GM12878 (cell line): ENCODE measurements around the gene SGTA. TPM values are rescaled to one million over a fixed set of nuclear protein-coding genes. Genes with fewer than 3 reads are reported as not detected.

Experiments
- BHLHE40 ChIP-seq, 2 experiments: fragments of 450-650 bp in 1 of 2; IDR thresholded peaks; 2 replicates each; pipeline ENCODE4 v1.6.1; 2011 to 2017; ENCODE audit warnings: low read depth in 2 of 2, borderline replicate concordance in 1 of 2, improper control_type of control experiment in 1 of 2, low read length in 1 of 2, mild to moderate bottlenecking in 1 of 2
- CEBPB ChIP-seq, 2 experiments: fragments of 150-350 bp in 1 of 2; IDR thresholded peaks; 2 replicates each; pipeline ENCODE4 v1.6.1; 2012 to 2014; ENCODE audit warnings: low read depth in 2 of 2, low read length in 2 of 2, borderline replicate concordance in 1 of 2, inconsistent platforms in 1 of 2
- CEBPZ ChIP-seq: fragments of 150-350 bp; IDR thresholded peaks from 2 replicates; pipeline ENCODE4 v1.6.1; 2016; ENCODE audit warnings: low read depth, low read length
- CTCF ChIP-seq, 3 experiments: IDR thresholded peaks in 2 of 3; conservative IDR thresholded peaks in 1 of 3; 2 replicates each; pipeline ENCODE4 v1.5.1; 2011; ENCODE audit warnings: low read depth in 3 of 3, low read length in 3 of 3, mild to moderate bottlenecking in 3 of 3, control low read depth in 2 of 3, moderate library complexity in 2 of 3, inconsistent platforms in 1 of 3, mixed read lengths in 1 of 3; ENCODE audit not compliant: control insufficient read depth in 2 of 3, insufficient read depth in 1 of 3; ENCODE audit errors: extremely low read depth in 1 of 3
- E2F8 ChIP-seq: fragments of 450-650 bp; IDR thresholded peaks from 2 replicates; pipeline ENCODE4 v1.6.1; 2018; ENCODE audit warnings: mild to moderate bottlenecking, low read depth, moderate library complexity; ENCODE audit not compliant: partially characterized antibody
- FOS ChIP-seq: IDR thresholded peaks from 3 replicates; pipeline ENCODE4 v1.6.1; 2011; ENCODE audit warnings: borderline replicate concordance; ENCODE audit not compliant: insufficient read length; ENCODE audit errors: extremely low read depth
- FOXK2 ChIP-seq: fragments of 450-650 bp; IDR thresholded peaks from 2 replicates; pipeline ENCODE4 v1.6.1; 2017; ENCODE audit warnings: mild to moderate bottlenecking, moderate library complexity
- HDAC6 ChIP-seq: fragments of 200-600 bp; sonication (generic); IDR thresholded peaks from one replicate; pipeline ENCODE4 v1.8.0; 2017; ENCODE audit warnings: antibody characterized with exemption; ENCODE audit not compliant: unreplicated experiment
- IRF4 ChIP-seq: IDR thresholded peaks from 2 replicates; pipeline ENCODE4 v1.6.1; 2011; ENCODE audit warnings: low read depth, low read length
- NFYA ChIP-seq: IDR thresholded peaks from 2 replicates; pipeline ENCODE4 v1.6.1; 2011; ENCODE audit warnings: low read depth, mild to moderate bottlenecking, low read length, improper control_type of control experiment, borderline replicate concordance
- STAT1 ChIP-seq: fragments of 450-650 bp; conservative IDR thresholded peaks from 2 replicates; pipeline ENCODE4 v1.6.1; 2014; ENCODE audit warnings: antibody characterized with exemption, mild to moderate bottlenecking
- TCF12 ChIP-seq: IDR thresholded peaks from 2 replicates; pipeline ENCODE4 v1.6.1; 2011; ENCODE audit warnings: low read depth, mild to moderate bottlenecking, low read length
- USF1 ChIP-seq: IDR thresholded peaks from 2 replicates; pipeline ENCODE4 v1.6.1; 2011; ENCODE audit warnings: borderline replicate concordance, low read depth, mild to moderate bottlenecking, moderate library complexity, mixed read lengths, low read length; ENCODE audit not compliant: insufficient read depth; ENCODE audit errors: extremely low read length
- ZBTB4 ChIP-seq: fragments of 450-650 bp; formaldehyde crosslinking; IDR thresholded peaks from 2 replicates; pipeline ENCODE4 v1.4.0; 2022; ENCODE audit warnings: mild to moderate bottlenecking, moderate library complexity
- polyA plus RNA-seq, 11 experiments: library from polyadenylated mRNA; depleted of rRNA in 4 of 11; unstranded in 6 of 11; stranded (reverse) in 5 of 11; fragments of >200 nt; fragmentation: Nextera tagmentation in 4 of 11; fragmentation: Illumina TruSeq in 1 of 11; extraction: Ambion mirVana in 4 of 11; extraction: Trizol in 1 of 11; gene quantifications; 1 replicate in 1 of 11; 2 replicates in 10 of 11; pipeline versions ENCODE4 v1.2.1 to v1.2.3, GENCODE V29; 2011 to 2016; ENCODE audit warnings: inconsistent platforms in 2 of 11, missing spikeins in 2 of 11, low read depth in 1 of 11
- total RNA-seq, 4 experiments: library from RNA; depleted of rRNA in 3 of 4; stranded (reverse); fragments of >200 nt in 3 of 4; fragmentation: Illumina TruSeq in 1 of 4; extraction: Trizol in 1 of 4; gene quantifications; 2 replicates each; pipeline versions ENCODE4 v1.2.1 to v1.2.3, GENCODE V29; 2013 to 2021

SGTA gene
- total and polyA plus RNA-seq, 10 of the 15 experiments (the other 5 are each of a cell fraction or from before 2014, with no cell fraction given): 2.0 to 102 (median 48.2) TPM

- peak; percentile 79 for TF ChIP-seq IRF4
- TF ChIP-seq NFYA: no peak
- TF ChIP-seq ZBTB4: no peak
- TF ChIP-seq HDAC6: no peak
- peak; percentile 86 for TF ChIP-seq FOS
- TF ChIP-seq FOXK2: no peak
- peak; percentile 72 for TF ChIP-seq E2F8
- TF ChIP-seq CEBPZ: no peak
- TF ChIP-seq TCF12: peak; percentile 94
- peak; percentile 26 to 42; a peak in 1 of 4 replicates for TF ChIP-seq BHLHE40 (IDR thresholded peaks at IDR 0.05; ENCODE audit: borderline replicate concordance in 1 of 2, low read depth in 2 of 2, low read length in 1 of 2)
- peak; percentile 99 for TF ChIP-seq USF1
- TF ChIP-seq STAT1: peak; percentile 10; the same call in 1 of the 2 replicates
- peak in 1 of 2 experiments; percentile 71; a peak in 2 of 4 replicates for TF ChIP-seq CEBPB (IDR thresholded peaks at IDR 0.05; ENCODE audit: borderline replicate concordance in 1 of 2, low read depth in 2 of 2, low read length in 2 of 2)
- TF ChIP-seq CTCF (IDR thresholded peaks at IDR 0.05 in 2 of 3, conservative IDR thresholded peaks at IDR 0.05 in 1 of 3; ENCODE audit: control insufficient read depth in 2 of 3, extremely low read depth in 1 of 3, insufficient read depth in 1 of 3, low read depth in 3 of 3, low read length in 3 of 3): peak; percentile 42 to 67 (median 50); a peak in 5 of 6 replicates
Measured at GRCh38 chr19:2782936-2783780, at the start of gene SGTA (continued).
